Fibroblast of lung (primary cell): Measurements from ENCODE around the gene COL25A1.

ENCODE experiments used
- CTCF ChIP-seq, 2 donors: IDR thresholded peaks in 1 of 2; conservative IDR thresholded peaks in 1 of 2; 1 replicate in 1 of 2; 2 replicates in 1 of 2; pipeline ENCODE4 v1.5.1; 2011 to 2012; ENCODE audit warnings: low read length in 2 of 2, control low read depth in 1 of 2, inconsistent platforms in 1 of 2, low read depth in 1 of 2, mild to moderate bottlenecking in 1 of 2
- EZH2 ChIP-seq: IDR thresholded peaks from 2 replicates; pipeline ENCODE4 v1.5.1; 2012; ENCODE audit warnings: low read length, control low read depth, mild to moderate bottlenecking; ENCODE audit errors: missing control alignments

DNA sequence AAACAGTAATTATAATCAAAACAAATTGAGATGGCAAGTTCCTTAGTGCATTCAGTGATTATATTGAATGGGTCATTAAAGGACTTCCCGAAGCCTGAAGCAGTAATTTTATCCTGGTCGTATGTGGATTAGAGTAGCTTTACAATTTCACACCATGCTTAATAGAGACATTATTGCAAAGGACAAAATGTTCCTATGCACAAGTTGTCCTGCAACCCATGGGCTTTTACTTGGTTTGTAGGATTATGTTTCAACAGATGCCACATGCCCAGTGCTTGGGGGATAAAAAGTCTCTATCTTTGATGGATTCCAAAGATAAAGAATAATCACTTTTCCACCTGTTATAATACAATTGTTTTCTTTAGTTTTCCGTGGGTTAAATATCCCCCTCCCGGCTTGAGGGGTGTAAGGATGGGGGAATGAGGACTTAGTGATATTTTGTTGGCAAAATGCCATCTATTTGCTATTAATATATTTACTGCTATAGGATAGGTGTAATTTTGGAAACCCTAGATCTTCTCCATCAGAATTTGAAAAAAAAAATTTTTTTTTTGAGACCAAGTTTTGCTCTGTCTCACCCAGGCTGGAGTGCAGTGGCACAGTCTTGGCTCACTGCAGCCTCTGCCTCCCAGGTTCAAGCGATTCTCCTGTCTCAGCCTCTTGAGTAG lies 383.1 kb downstream of the COL25A1 start:
- TF ChIP-seq EZH2: no peak
- no peak for TF ChIP-seq CTCF (conservative IDR thresholded peaks at IDR 0.05 in 1 of 2, IDR thresholded peaks at IDR 0.05 in 1 of 2; ENCODE audit: low read depth in 1 of 2, low read length in 2 of 2)
